ENCODE data around the gene BRIX1.

GRCh38 chr5:34889394-34889793, 26.1 kb upstream of the BRIX1 start:
- no peak for TF ChIP-seq CTCF (IDR thresholded peaks at IDR 0.05)
- TF ChIP-seq POLR2A (IDR thresholded peaks at IDR 0.05): no peak

Measured in body of pancreas (tissue), 4 donors.